Colonic mucosa (tissue), 4 donors: ENCODE data around the gene DBF4. TPM values are rescaled to one million over a fixed set of nuclear protein-coding genes. Genes with fewer than 3 reads are reported as not detected.
"Not testable (repeated sequence)": the region's sequence is repeated elsewhere in the genome, so short reads cannot be mapped to it uniquely, and the experiment has no call there.

ENCODE experiments used
- DNase-seq: peaks from one replicate; pipeline ENCODE4 v3.0.0-alpha.2; 2020
- H3K27ac ChIP-seq: fragments of 200-600 bp; one replicate; pipeline ENCODE4 v1.8.0; 2021
- H3K27me3 ChIP-seq: fragments of 200-600 bp; one replicate; pipeline ENCODE4 v1.8.0; 2021
- H3K36me3 ChIP-seq: fragments of 200-600 bp; one replicate; pipeline ENCODE4 v1.8.0; 2021
- H3K4me1 ChIP-seq: fragments of 200-600 bp; one replicate; pipeline ENCODE4 v1.8.0; 2021; ENCODE audit warnings: mild to moderate bottlenecking
- H3K4me3 ChIP-seq: fragments of 200-600 bp; one replicate; pipeline ENCODE4 v1.8.0; 2021
- H3K9ac ChIP-seq, 2 donors: one replicate each; pipeline ENCODE4 v1.7.0; 2013; ENCODE audit warnings: control low read depth in 2 of 2, low read depth in 2 of 2, low read length in 2 of 2
- H3K9me3 ChIP-seq: fragments of 200-600 bp; one replicate; pipeline ENCODE4 v1.8.0; 2021
- intact Hi-C: fragments of 100-400 bp; cut with DNase I; formaldehyde crosslinking; loops from one replicate; pipeline ENCODE4 v1.14.1; 2022
- total RNA-seq, 2 donors: library from RNA; stranded (reverse); fragmentation: NEBNext Ultra II Directional in 1 of 2; extraction: Animal tissue kit (Norgen Biotek cat#: 25700) in 1 of 2; gene quantifications; one replicate each; pipeline ENCODE4 v1.2.1, GENCODE V29; 2021
- TF ChIP-seq, protein P1 (sequence below): fragments of 200-600 bp; IDR thresholded peaks from one replicate; pipeline ENCODE4 v1.8.0; 2022; ENCODE audit warnings: antibody characterized with exemption, mild to moderate bottlenecking
- donor health status: healthy.
- donor health status: DM: no; HTN: no; CAD: no.
- donor health status: DM: no; HTN: no; CAD: no.

Gene DBF4
- total RNA-seq, 2 donors from 2014 or later, result 17.8 to 31.4 TPM

DNA sequence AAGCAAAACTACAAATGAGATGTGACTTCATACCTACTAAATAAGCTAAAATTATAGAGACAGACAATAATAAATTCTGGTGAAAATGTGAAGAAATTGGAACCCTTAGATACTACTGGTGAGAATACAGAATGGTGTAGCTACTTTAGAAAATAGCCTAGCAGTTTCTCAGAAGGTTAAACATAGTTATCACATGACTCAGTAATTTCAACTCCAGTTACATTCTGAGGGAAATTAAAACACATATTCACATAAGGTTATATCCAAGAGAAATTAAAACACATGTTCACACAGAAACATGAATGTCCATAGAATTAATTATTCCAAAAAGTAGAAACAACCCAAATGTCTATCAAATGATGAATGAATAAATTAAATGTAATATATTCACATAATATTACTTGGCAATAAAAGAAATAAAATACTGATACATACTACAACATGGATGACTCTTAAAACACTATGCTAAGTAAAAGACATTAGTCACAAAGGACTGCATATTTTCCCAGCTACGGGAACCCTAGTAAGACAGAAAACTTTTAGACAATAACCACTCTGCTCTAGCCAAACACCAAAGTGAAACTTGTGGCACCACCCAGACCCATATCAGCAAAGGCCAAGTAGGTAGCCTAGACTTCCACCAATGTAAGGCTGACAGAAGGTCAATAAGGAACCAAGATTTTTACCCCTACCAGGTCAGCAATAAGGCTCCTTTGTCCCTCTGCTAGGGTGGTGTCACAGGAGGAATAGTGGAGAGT is 25.3 kb upstream of the DBF4 start:
- Histone ChIP-seq H3K4me3 (no peak overlapping the region), H3K27ac (no peak overlapping the region), H3K36me3 (no peaks in the 10 kb centered on the region), H3K27me3 (no peaks in the 10 kb centered on the region), H3K9me3 (no peaks in the 10 kb centered on the region), H3K9ac (no peak overlapping the region), H3K4me1 (no peaks in the 10 kb centered on the region)
- no peak for DNase-seq
- TF ChIP-seq, protein P1, sequence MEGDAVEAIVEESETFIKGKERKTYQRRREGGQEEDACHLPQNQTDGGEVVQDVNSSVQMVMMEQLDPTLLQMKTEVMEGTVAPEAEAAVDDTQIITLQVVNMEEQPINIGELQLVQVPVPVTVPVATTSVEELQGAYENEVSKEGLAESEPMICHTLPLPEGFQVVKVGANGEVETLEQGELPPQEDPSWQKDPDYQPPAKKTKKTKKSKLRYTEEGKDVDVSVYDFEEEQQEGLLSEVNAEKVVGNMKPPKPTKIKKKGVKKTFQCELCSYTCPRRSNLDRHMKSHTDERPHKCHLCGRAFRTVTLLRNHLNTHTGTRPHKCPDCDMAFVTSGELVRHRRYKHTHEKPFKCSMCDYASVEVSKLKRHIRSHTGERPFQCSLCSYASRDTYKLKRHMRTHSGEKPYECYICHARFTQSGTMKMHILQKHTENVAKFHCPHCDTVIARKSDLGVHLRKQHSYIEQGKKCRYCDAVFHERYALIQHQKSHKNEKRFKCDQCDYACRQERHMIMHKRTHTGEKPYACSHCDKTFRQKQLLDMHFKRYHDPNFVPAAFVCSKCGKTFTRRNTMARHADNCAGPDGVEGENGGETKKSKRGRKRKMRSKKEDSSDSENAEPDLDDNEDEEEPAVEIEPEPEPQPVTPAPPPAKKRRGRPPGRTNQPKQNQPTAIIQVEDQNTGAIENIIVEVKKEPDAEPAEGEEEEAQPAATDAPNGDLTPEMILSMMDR, result no peak
- intact Hi-C loops, result no loop called here

DNA sequence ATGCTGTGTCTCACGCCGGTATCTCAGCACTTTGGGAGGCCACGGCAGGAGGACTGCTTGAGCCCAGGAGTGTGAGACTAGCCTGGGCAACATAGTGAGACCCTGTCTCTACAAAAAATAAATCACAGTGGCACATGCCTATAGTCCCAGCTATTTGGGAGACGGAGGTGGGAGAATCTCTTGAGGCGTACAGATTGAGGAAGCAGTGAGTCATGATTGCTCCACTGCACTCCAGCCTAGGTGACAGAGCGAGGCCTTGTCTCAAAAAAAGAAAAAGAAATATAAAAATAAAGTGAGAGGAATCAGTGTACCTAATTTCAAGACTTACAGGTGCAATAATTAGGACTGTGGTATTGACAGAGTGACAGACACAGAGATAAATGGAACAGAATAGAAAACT is 24.0 kb upstream of the DBF4 start:
- no peak for DNase-seq
- TF ChIP-seq, protein P1, result no peak
- Histone ChIP-seq H3K27me3 (no peaks in the 10 kb centered on the region), H3K4me3 (no peak overlapping the region), H3K36me3 (no peaks in the 10 kb centered on the region), H3K4me1 (no peaks in the 10 kb centered on the region), H3K9ac (no peak overlapping the region), H3K9me3 (no peaks in the 10 kb centered on the region), H3K27ac (no peak overlapping the region)
- intact Hi-C loops, result no loop called here

DNA sequence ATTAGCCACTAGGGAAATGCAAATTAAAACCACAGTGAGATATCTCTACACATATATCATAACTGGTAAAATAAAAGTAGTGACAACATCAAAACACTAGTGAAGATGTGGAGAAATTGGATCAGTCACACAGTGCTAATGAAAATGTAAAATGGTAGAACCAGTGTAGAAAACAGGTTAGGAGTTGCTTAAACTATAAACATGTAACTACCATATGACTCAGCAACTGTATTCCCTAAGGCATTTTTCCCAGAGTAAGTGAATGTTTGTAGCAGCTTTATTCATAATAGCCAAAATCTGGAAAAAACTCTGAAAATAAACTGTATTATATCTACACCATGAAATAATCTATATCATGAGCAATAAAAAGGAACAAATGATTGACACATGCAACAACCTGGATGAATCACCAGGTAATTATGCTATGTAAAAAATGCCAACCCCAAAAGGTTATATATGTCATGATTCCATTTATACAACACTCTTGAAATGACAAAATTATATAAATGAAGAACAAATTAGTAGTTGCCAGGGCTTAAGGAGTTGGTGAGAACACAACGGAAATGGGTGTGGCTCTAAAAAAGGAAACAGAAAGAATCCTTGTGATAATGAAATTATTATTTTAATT is 22.9 kb upstream of the DBF4 start:
- H3K36me3 ChIP-seq, result no peaks in the 10 kb centered on the region
- no peaks in the 10 kb centered on the region for H3K9me3 ChIP-seq
- H3K4me3 ChIP-seq, result no peak overlapping the region
- H3K4me1 ChIP-seq, result no peaks in the 10 kb centered on the region
- no peak for DNase-seq
- no peak overlapping the region for H3K9ac ChIP-seq
- TF ChIP-seq, protein P1, result no peak
- no peak overlapping the region for H3K27ac ChIP-seq
- H3K27me3 ChIP-seq, result no peaks in the 10 kb centered on the region
- intact Hi-C loops, result no loop called here

DNA sequence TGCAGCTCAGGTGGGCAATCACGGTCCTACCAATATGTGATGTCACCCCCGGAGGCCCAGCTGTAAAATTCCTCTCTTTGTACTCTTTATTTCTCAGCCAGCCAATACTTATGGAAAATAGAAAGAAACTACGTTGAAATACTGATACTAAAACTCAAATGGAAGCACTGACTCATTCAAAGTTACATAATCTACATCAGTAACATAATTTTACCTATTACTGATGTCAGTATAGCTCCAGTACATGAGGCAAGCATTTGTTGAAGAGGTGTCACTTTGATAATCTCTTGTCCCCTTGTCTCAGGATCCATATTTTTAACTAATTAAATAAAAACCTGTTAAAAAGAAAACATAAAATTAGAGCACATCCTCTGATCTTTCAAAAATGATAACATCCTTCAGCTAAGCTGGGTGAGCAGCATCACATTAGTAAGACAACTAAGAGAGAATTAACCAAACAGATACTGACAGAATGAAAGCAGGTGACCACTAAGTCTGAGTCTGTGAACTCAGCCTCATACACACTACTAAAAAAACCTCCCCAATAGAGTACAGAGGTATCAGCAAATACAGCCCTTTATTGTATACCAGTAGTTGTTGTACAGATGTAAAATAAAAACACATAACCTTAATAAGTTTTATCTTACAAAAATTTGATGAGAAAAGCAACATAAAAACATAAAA is 17.7 kb upstream of the DBF4 start:
- H3K4me1 ChIP-seq, result no peaks in the 10 kb centered on the region
- no peak overlapping the region for H3K27ac ChIP-seq
- no peak for DNase-seq
- no peaks in the 10 kb centered on the region for H3K9me3 ChIP-seq
- intact Hi-C loops, result no loop called here
- no peak overlapping the region for H3K4me3 ChIP-seq
- TF ChIP-seq, protein P1, result no peak
- no peaks in the 10 kb centered on the region for H3K36me3 ChIP-seq
- H3K27me3 ChIP-seq, result no peaks in the 10 kb centered on the region
- no peak overlapping the region for H3K9ac ChIP-seq

DNA sequence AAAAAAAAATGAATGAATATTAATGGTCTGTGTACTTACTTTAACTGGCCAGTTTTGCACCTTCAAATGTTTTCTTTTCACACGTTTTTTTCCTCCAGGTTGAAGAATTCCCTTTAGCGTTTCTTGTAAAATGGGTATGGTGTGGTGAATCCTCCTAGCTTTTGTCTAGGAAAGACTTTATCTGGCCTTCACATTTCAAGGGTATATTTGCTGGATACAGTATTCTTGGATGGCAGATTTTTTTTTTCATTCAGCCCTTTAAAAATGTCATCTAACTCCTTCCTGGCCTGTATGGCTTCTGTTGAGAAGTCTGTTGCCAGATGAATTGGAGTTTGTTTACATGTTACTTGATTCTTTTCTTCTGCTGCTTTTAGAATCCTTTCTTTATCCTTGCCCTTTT is 10.2 kb upstream of the DBF4 start:
- intact Hi-C loops, result no loop called here
- Histone ChIP-seq H3K4me3 (no peak overlapping the region), H3K4me1 (no peaks in the 10 kb centered on the region), H3K27me3 (no peaks in the 10 kb centered on the region), H3K9ac (no peak overlapping the region), H3K9me3 (no peaks in the 10 kb centered on the region), H3K27ac (no peak overlapping the region), H3K36me3 (peaks cover 6% of the 10 kb centered on the region)
- TF ChIP-seq, protein P1, result no peak
- DNase-seq, result no peak

DNA sequence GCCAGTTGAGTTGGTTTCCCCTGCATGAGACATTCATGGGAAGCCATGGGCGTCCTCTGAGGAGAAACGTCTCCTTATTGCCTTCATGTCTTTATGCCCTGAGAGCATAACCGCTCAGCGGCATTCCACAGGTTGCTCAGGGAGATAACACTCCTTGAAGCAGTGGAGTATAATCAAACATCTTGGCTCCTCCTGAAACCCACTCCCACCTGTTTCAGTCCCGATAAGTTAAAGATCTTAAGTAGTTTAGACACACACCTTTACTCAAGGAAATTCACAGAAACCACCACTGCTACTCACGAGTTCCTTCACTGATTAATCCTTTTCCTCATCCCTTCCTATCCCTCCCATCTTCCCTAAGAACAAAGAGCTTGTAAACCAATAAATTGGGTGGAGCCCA is 9.8 kb upstream of the DBF4 start:
- H3K9ac ChIP-seq, H3K27ac ChIP-seq, intact Hi-C loops, H3K4me1 ChIP-seq, H3K36me3 ChIP-seq, DNase-seq, H3K27me3 ChIP-seq, H3K9me3 ChIP-seq, H3K4me3 ChIP-seq: not testable (repeated sequence)
